OCI-LY7 (cell line): Measurements from ENCODE around the gene SUN5. TPM values are rescaled to one million over a fixed set of nuclear protein-coding genes. Genes with fewer than 3 reads are reported as not detected.

Experiments used
- BruUV-seq: library from RNA; stranded (reverse); fragments of 400-500 nt; replicated peaks from 2 replicates; lab custom pipeline; 2021; lab: Mats Ljungman, UMichigan
- CTCF ChIA-PET: fragments of 300-600 bp; sonication (Branson Sonifier 250); formaldehyde crosslinking; loops from one replicate; lab custom pipeline; 2022; ENCODE audit warnings: antibody characterized with exemption; ENCODE audit not compliant: unreplicated experiment; lab: Charles Lee
- POLR2A ChIA-PET: fragments of 300-600 bp; sonication (Branson Sonifier 250); formaldehyde crosslinking; loops from one replicate; lab custom pipeline; 2022; ENCODE audit warnings: antibody characterized with exemption; lab: Charles Lee
- DNase-seq: peaks from one replicate; pipeline ENCODE4 v3.0.0-alpha.2; 2015; ENCODE audit warnings: low spot score
- H2AFZ ChIP-seq: fragments of 200-600 bp; sonication (generic), shearing (Covaris generic); 2 replicates; pipeline ENCODE4 v1.6.1; 2014; ENCODE audit warnings: mild to moderate bottlenecking, antibody characterized with exemption, low read length, moderate library complexity
- H3K27ac ChIP-seq: fragments of 200-600 bp; sonication (generic); 2 replicates; pipeline ENCODE4 v1.5.1; 2014; ENCODE audit warnings: mixed run types, low read depth, mild to moderate bottlenecking, moderate library complexity, low read length, inconsistent platforms; ENCODE audit not compliant: poor library complexity, severe bottlenecking
- H3K36me3 ChIP-seq: fragments of 200-600 bp; sonication (generic); 2 replicates; pipeline ENCODE4 v1.6.1; 2014; ENCODE audit warnings: mild to moderate bottlenecking, antibody characterized with exemption, low read length, moderate library complexity, mixed read lengths; ENCODE audit not compliant: insufficient read depth
- H3K4me1 ChIP-seq: fragments of 200-600 bp; sonication (generic); 2 replicates; pipeline ENCODE4 v1.5.1; 2014; ENCODE audit warnings: mild to moderate bottlenecking, low read length; ENCODE audit not compliant: insufficient read depth, poor library complexity, severe bottlenecking
- H3K4me2 ChIP-seq: fragments of 200-600 bp; sonication (generic); 2 replicates; pipeline ENCODE4 v1.6.1; 2014; ENCODE audit warnings: mild to moderate bottlenecking, low read length
- H3K4me3 ChIP-seq: fragments of 200-600 bp; sonication (generic); 2 replicates; pipeline ENCODE4 v1.5.1; 2014; ENCODE audit warnings: mild to moderate bottlenecking, low read depth, low read length; ENCODE audit not compliant: poor library complexity, severe bottlenecking
- H3K79me2 ChIP-seq: fragments of 200-600 bp; sonication (generic); 2 replicates; pipeline ENCODE4 v1.6.1; 2016; ENCODE audit warnings: low read depth, mild to moderate bottlenecking, low read length, moderate library complexity, mixed read lengths; ENCODE audit not compliant: insufficient read depth
- H3K9me2 ChIP-seq: fragments of 200-600 bp; sonication (generic); 2 replicates; pipeline ENCODE4 v1.6.1; 2016; ENCODE audit warnings: mild to moderate bottlenecking, low read length, mixed read lengths; ENCODE audit not compliant: insufficient read depth
- H3K9me3 ChIP-seq: fragments of 200-600 bp; sonication (generic); 2 replicates; pipeline ENCODE4 v1.6.1; 2014; ENCODE audit warnings: mild to moderate bottlenecking, mixed run types, low read length, mixed read lengths
- H4K20me1 ChIP-seq: fragments of 200-600 bp; sonication (generic); 2 replicates; pipeline ENCODE4 v1.6.1; 2014; ENCODE audit warnings: mild to moderate bottlenecking, antibody characterized with exemption, low read length, moderate library complexity, mixed read lengths; ENCODE audit not compliant: insufficient read depth
- CTCF ChIP-seq: fragments of 200-600 bp; sonication (generic); conservative IDR thresholded peaks from 2 replicates; pipeline ENCODE4 v1.5.1; 2014; ENCODE audit warnings: mild to moderate bottlenecking, antibody characterized with exemption, low read length, moderate library complexity, mixed read lengths
- EZH2phosphoT487 ChIP-seq: fragments of 200-600 bp; sonication (generic); IDR thresholded peaks from 2 replicates; pipeline ENCODE4 v1.6.1; 2018; ENCODE audit warnings: low read depth, borderline replicate concordance, mild to moderate bottlenecking, mixed run types, antibody characterized with exemption, low read length, moderate library complexity, mixed read lengths
- intact Hi-C: fragments of 100-400 bp; cut with micrococcal nuclease; formaldehyde crosslinking; loops from one replicate; pipeline ENCODE4 v1.10.0; 2022; ENCODE audit not compliant: unreplicated experiment
- total RNA-seq, 2 experiments: library from RNA; depleted of rRNA in 1 of 2; stranded (reverse); fragments of >200 nt in 1 of 2; shearing (Covaris generic) in 1 of 2; gene quantifications; 2 replicates each; pipeline ENCODE4 v1.2.3, GENCODE V29; 2014 to 2022

SUN5 gene
- total RNA-seq, 2 experiments from 2014 or later: not detected

DNA sequence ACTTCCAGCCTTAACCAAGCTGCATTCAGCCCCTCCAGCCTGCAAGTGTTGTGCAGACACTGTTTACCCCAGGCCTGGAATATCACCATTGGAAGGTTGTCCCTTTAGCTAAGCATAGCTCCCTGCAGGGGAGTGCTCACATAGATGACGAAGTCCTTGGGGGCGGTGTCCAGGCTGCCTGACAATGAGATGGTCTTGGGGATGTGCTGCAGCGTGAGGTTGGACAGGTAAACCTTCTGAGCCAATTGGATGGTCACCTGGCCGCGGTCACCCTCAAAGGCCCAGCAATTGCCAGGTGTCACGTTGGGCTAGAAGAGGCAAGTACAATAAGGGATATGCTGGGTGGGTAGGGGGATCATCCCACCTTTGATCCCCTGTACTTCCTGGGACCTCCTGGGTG lies 18.6 kb downstream of the SUN5 start:
- TF ChIP-seq EZH2phosphoT487 (no peak), CTCF (no peak)
- no peak for DNase-seq
- H3K4me3 ChIP-seq: no peak overlapping the region
- H3K4me2 ChIP-seq: no peak overlapping the region
- intact Hi-C loops: no loop called here
- H3K36me3 ChIP-seq: no peaks in the 10 kb centered on the region
- no peaks in the 10 kb centered on the region for H3K9me3 ChIP-seq
- no peaks in the 10 kb centered on the region for H3K79me2 ChIP-seq
- ChIA-PET POLR2A (interaction anchor here (0.5 kb wide), 1 partner anchor 22 kb away, joined by 6 read pairs; no protein-coding TSS in a partner anchor), CTCF (no interaction called here)
- H3K27ac ChIP-seq: no peak overlapping the region
- no peaks in the 10 kb centered on the region for H3K9me2 ChIP-seq
- no peaks in the 10 kb centered on the region for H4K20me1 ChIP-seq
- no peak overlapping the region for H2AFZ ChIP-seq
- no TSS peak for BruUV-seq
- no peaks in the 10 kb centered on the region for H3K4me1 ChIP-seq

- DNase-seq: no peak
- ChIA-PET POLR2A (interaction anchor here (0.5 kb wide), 1 partner anchor 21 kb away, joined by 6 read pairs; no protein-coding TSS in a partner anchor), CTCF (no interaction called here)
- H3K4me3 ChIP-seq: no peak overlapping the region
- H2AFZ ChIP-seq: no peak overlapping the region
- no peak overlapping the region for H3K27ac ChIP-seq
- H3K4me2 ChIP-seq: no peak overlapping the region
- no peaks in the 10 kb centered on the region for H4K20me1 ChIP-seq
- TF ChIP-seq EZH2phosphoT487 (no peak), CTCF (no peak)
- H3K9me3 ChIP-seq: no peaks in the 10 kb centered on the region
- H3K9me2 ChIP-seq: no peaks in the 10 kb centered on the region
- intact Hi-C loops: no loop called here
- H3K79me2 ChIP-seq: no peaks in the 10 kb centered on the region
- BruUV-seq: no TSS peak
- H3K4me1 ChIP-seq: no peaks in the 10 kb centered on the region
- H3K36me3 ChIP-seq: no peaks in the 10 kb centered on the region
Observed at GRCh38 chr20:32984631-32985354, 19.4 kb downstream of the SUN5 start.

GRCh38 chr20:32984196-32984595 lies 20.0 kb downstream of the SUN5 start:
- no TSS peak for BruUV-seq

More at GRCh38 chr20:32984196-32984595, 20.0 kb downstream of the SUN5 start:
- Histone ChIP-seq H3K4me2 (no peak overlapping the region), H2AFZ (no peak overlapping the region), H3K4me1 (no peaks in the 10 kb centered on the region), H4K20me1 (no peaks in the 10 kb centered on the region), H3K9me3 (no peaks in the 10 kb centered on the region), H3K4me3 (no peak overlapping the region), H3K9me2 (no peaks in the 10 kb centered on the region), H3K79me2 (no peaks in the 10 kb centered on the region), H3K27ac (no peak overlapping the region), H3K36me3 (no peaks in the 10 kb centered on the region)
- TF ChIP-seq EZH2phosphoT487 (no peak), CTCF (no peak)
- no peak for DNase-seq
- intact Hi-C loops: no loop called here
- ChIA-PET POLR2A (no interaction called here), CTCF (no interaction called here)
